Right lobe of liver (tissue), 4 donors: Measurements from ENCODE around the gene PEPD.

Source experiments
- CTCF ChIP-seq, 4 donors: fragments of 200-600 bp in 3 of 4; fragments of 450-650 bp in 1 of 4; IDR thresholded peaks; one replicate each; pipeline versions ENCODE4 v1.5.1 to v1.8.0; 2016 to 2022; ENCODE audit warnings: antibody characterized with exemption in 4 of 4, mild to moderate bottlenecking in 2 of 4
- POLR2A ChIP-seq: fragments of 450-650 bp; IDR thresholded peaks from one replicate; pipeline ENCODE4 v1.6.1; 2017; ENCODE audit warnings: antibody characterized with exemption, mild to moderate bottlenecking
- donor health status: DM: no; HTN: no; CAD: no.
- donor health status: DM: no; HTN: no; CAD: no.
- donor health status: DM: no; HTN: yes; CAD: no.

DNA sequence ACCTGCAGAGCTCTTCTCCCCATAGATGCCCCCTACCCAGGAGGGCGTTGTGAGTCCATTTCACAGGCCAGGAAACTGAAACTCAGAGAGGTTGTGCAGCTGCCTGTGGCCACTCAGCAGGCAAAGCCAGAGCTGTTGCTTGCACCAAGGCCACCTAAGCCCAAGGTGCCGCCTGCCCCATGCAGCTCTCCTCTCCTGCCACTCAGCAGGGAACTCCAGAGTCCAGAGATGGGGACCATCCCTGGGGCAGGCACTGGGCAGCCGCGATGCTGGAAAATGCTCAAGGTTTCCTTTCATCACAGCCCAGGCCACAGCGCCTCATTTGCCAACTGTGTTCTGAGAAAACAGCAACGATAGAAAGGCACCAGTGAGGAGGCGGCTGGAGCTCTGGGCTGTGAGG is 41.0 kb upstream of the PEPD start:
- TF ChIP-seq CTCF (IDR thresholded peaks at IDR 0.05): no peak
- TF ChIP-seq POLR2A: no peak
